GM18868 (cell line): ENCODE measurements around the gene PLCL1.
A peak's percentile ranks its signal among the peaks of the same experiment; 100 is the strongest.

Source experiments
- ATAC-seq: cut with Tn5 transposase; IDR thresholded peaks from one replicate; pipeline ENCODE4 v1.9.1; 2021; ENCODE audit warnings: mild to moderate bottlenecking, moderate library complexity; ENCODE audit not compliant: unreplicated experiment

The PLCL1 gene

DNA sequence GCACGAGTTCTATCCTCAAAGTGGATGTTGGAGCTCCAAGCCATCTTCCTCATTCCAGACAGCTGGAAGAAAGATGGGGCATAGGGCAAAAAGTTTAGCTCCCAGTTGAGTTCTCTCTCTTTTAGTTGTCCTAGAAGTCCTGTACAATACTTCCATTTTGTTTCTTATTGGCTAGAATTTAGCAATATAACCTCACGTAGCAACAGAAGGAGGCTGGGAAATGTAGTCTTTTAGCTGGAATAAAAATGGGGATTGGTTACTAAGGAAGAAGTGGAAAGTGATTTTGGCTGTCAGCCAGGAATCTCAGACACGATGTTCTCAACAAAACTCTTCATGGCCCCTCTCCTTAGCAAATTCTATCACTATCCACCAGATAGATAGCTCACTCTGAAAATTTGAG, 79.9 kb downstream of the PLCL1 start:
- no peak for ATAC-seq

GRCh38 chr2:197885126-197885525, 80.7 kb downstream of the PLCL1 start:
- ATAC-seq: no peak

DNA sequence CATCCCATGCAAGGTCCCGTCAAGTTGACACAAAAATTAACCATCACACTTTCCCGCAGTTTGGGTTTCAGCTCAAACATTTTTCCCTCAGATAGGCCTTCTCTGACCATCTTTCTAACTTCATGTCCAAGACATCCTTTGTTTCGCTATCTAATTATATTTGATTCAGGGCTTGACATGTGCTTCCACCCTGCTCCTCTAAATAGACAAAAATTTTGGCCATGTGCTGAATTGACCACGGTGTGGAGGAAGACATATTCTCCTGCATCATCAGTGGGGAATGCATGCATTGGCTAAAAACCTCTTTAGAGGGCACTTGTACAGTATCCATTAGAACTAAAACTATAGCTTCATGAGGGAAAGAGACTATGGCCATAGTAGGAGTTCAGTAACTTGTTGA, 81.2 kb downstream of the PLCL1 start:
- ATAC-seq: no peak

GRCh38 chr2:197888321-197888720, 83.9 kb downstream of the PLCL1 start:
- ATAC-seq: no peak

GRCh38 chr2:197889041-197889440, 84.6 kb downstream of the PLCL1 start:
- ATAC-seq: peak; percentile 98

- no peak for ATAC-seq
These were observed 85.8 kb downstream of the PLCL1 start for GRCh38 chr2:197890168-197890567.

DNA sequence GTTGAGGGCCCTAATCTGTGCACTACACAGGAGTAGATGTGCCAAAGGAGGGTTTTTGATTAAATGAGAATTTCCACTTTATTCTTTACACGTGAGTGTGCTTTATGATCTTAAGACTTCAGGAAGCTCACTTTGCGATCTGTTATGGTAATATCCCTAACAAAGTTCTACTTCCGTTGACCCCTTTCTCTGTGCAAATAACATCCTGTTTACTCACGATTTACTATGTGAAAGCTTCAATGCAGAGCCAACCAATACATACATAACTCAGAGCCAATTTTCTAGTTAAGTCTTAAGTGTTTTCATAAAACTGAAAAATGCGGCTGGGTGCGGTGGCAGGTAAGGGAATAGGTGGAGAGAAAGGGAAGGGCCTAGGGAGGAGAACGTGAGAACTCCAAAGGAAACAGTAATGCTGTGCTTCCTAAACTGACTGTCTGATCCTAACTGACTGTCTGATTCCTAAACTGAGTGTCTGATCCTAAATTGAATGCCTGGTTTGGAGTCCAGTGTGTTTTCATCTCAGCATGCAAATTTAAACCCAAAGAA, 87.6 kb downstream of the PLCL1 start:
- no peak for ATAC-seq

- ATAC-seq: peak; percentile 24
These were observed 89.2 kb downstream of the PLCL1 start for GRCh38 chr2:197893403-197894177.

GRCh38 chr2:197894751-197895274, 90.4 kb downstream of the PLCL1 start:
- no peak for ATAC-seq

- ATAC-seq: no peak
These were observed 93.7 kb downstream of the PLCL1 start for GRCh38 chr2:197897960-197898678.

- peak; percentile 68 for ATAC-seq
These were observed 100.1 kb downstream of the PLCL1 start for GRCh38 chr2:197904446-197904845.

DNA sequence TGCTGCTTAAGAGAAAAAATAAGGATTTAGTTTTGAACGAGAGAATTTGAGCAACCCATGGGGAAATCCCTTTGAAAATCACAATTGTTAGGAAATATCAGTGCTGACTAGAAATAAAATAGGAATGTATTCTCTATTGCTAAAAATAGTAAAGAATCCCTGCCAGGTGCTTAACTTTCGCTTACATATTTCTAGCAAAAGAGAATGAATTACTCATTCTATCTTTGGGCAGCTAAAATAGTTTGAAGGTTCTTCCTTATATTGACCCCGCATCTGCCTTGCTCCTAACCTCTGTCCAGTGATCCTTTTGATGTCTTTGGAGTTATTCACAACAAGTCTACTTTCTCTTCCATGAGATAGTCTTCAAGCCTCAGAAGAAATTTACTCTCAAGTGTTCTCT, 103.8 kb downstream of the PLCL1 start:
- ATAC-seq: no peak

- peak; percentile 90 for ATAC-seq
These were observed 104.8 kb downstream of the PLCL1 start for GRCh38 chr2:197908990-197909776.

- ATAC-seq: no peak
These were observed 107.3 kb downstream of the PLCL1 start for GRCh38 chr2:197911667-197912066.

DNA sequence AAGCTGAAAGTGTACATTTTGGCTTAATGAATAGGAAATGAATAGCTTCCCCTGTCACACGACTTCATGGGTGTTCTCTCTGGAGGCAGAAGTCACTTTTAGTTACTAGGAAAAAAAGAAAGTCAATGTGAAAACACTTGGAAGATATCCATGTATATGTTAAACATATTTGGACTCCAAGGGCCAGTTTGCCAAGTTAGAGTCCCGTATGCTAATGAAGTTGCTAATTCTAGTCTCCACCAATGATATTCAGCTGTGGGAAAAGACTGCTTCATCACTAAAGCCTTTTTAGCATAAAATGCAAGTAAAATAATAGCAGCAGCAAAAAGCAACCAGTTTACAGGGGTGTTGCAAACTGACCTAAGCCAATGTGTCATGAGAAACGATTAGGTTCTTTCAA, 108.7 kb downstream of the PLCL1 start:
- no peak for ATAC-seq

DNA sequence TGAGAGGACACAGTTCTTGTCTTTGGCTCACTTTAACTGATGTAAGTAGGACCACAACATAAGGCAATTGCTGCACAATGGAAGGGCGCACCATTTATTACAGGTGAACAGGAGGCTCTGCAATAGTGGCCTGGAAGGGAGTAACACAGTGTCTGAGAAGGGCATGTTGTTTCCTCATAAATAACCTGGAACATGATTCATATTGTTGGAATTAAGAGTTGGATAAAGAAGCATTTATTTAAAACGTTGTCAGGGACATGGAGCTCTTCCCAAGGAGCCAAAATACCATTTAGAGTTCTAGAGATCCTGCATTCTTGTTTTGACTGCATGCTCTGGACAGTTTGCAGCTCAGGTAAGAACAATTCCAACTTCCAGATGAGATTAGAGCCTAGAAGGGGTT, 110.4 kb downstream of the PLCL1 start:
- ATAC-seq: no peak

DNA sequence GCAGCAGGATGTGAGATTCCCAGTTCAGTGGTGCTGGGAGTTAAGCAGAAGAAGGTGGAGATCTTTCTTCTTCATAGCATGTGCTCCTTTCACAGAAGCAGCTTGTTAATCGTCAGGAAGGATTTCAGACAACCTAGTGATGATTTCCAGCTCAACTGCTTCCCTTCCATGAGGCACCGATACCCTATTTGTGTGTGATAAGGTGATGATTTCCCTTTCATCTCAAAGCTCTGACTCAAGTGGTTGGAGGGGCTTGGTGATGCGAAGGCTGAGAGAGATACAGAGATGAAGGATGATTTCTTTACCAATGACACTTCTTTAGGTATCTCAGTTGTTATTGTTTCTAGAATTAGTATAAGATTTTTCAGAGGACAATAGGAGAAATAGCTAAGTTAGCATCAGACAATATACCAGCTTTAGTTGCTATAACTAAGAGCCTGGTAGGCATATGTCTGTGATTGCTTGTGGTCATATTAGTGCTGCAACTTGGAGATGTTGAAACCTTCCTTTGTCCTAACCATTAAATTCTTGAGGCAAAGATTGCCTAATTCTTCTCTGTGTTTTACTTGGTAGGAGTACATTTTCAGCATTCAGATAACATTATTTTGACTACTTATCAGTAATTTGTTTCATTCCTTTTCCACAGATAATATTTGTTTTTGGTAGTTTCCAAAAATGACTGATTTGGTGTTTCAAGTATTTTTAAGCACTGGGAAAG, 111.3 kb downstream of the PLCL1 start:
- no peak for ATAC-seq

GRCh38 chr2:197919487-197919886, 115.1 kb downstream of the PLCL1 start:
- no peak for ATAC-seq

- ATAC-seq: no peak
These were observed 115.7 kb downstream of the PLCL1 start for GRCh38 chr2:197920088-197920487.

GRCh38 chr2:197920592-197921201, 116.3 kb downstream of the PLCL1 start:
- ATAC-seq: no peak
